CD4-positive, alpha-beta T cell (primary cell): ENCODE data around the gene OLA1. TPM values are rescaled to one million over a fixed set of nuclear protein-coding genes. Genes with fewer than 3 reads are reported as not detected.

ENCODE experiments used
- ATAC-seq: fragments of 200-7000 bp; cut with Tn5 transposase; one replicate; pipeline ENCODE4 v1.10.0; 2022; ENCODE audit warnings: mild to moderate bottlenecking; ENCODE audit not compliant: poor library complexity
- CTCF ChIA-PET: fragments of 350-600 bp; sonication (Branson Sonifier 250); formaldehyde crosslinking; loops from one replicate; lab custom pipeline; 2021; ENCODE audit warnings: antibody characterized with exemption, inconsistent platforms; lab: Charles Lee
- POLR2A ChIA-PET: fragments of 350-600 bp; sonication (Branson Sonifier 250); formaldehyde crosslinking; loops from one replicate; lab custom pipeline; 2021; ENCODE audit warnings: antibody characterized with exemption, inconsistent platforms; lab: Charles Lee
- DNase-seq, 14 experiments: peaks; one replicate each; pipeline ENCODE4 v3.0.0-alpha.2; 2013 to 2020; ENCODE audit warnings: mixed read lengths in 2 of 14
- H3K27ac ChIP-seq, 2 donors: one replicate each; pipeline versions ENCODE4 v1.5.1 to v1.7.0; 2013; ENCODE audit warnings: low read length in 2 of 2, low read depth in 1 of 2, mild to moderate bottlenecking in 1 of 2
- H3K27me3 ChIP-seq, 2 experiments: 1 replicate in 1 of 2; 2 replicates in 1 of 2; pipeline versions ENCODE4 v1.6.1 to v1.7.0; 2013; ENCODE audit warnings: low read length in 2 of 2, control low read depth in 1 of 2, mild to moderate bottlenecking in 1 of 2, moderate library complexity in 1 of 2; ENCODE audit not compliant: insufficient read depth in 2 of 2, control insufficient read depth in 1 of 2
- H3K36me3 ChIP-seq: one replicate; pipeline ENCODE4 v1.6.1; 2013; ENCODE audit warnings: low read length, control low read depth; ENCODE audit not compliant: insufficient read depth
- H3K4me1 ChIP-seq: one replicate; pipeline ENCODE4 v1.6.1; 2013; ENCODE audit warnings: low read length, control low read depth; ENCODE audit not compliant: insufficient read depth
- H3K4me3 ChIP-seq: one replicate; pipeline ENCODE4 v1.5.1; 2013; ENCODE audit warnings: mild to moderate bottlenecking, low read length, moderate library complexity
- H3K9me3 ChIP-seq, 2 experiments: 1 replicate in 1 of 2; 2 replicates in 1 of 2; pipeline versions ENCODE4 v1.6.1 to v1.7.0; 2013; ENCODE audit warnings: low read length in 2 of 2, mild to moderate bottlenecking in 2 of 2, control low read depth in 1 of 2, moderate library complexity in 1 of 2; ENCODE audit not compliant: control insufficient read depth in 1 of 2, insufficient read depth in 1 of 2
- H3K27ac Mint-ChIP-seq: one replicate; pipeline ENCODE4 v1.8.0; 2020; ENCODE audit warnings: mixed read lengths
- H3K27me3 Mint-ChIP-seq: one replicate; pipeline ENCODE4 v1.8.0; 2021; ENCODE audit warnings: mixed read lengths
- H3K36me3 Mint-ChIP-seq: one replicate; pipeline ENCODE4 v1.8.0; 2021; ENCODE audit warnings: low read depth, mixed read lengths
- H3K4me1 Mint-ChIP-seq: one replicate; pipeline ENCODE4 v1.8.0; 2021; ENCODE audit warnings: low read depth, mixed read lengths
- H3K4me3 Mint-ChIP-seq: one replicate; pipeline ENCODE4 v1.8.0; 2020; ENCODE audit warnings: mild to moderate bottlenecking, mixed read lengths
- H3K9me3 Mint-ChIP-seq: one replicate; pipeline ENCODE4 v1.8.0; 2020; ENCODE audit warnings: mixed read lengths
- CTCF ChIP-seq: fragments of 200-600 bp; IDR thresholded peaks from one replicate; pipeline ENCODE4 v1.8.0; 2022; ENCODE audit warnings: antibody characterized with exemption, mild to moderate bottlenecking
- intact Hi-C, 2 experiments: fragments of 100-400 bp; cut with DNase I in 1 of 2; cut with micrococcal nuclease in 1 of 2; formaldehyde crosslinking; loops; one replicate each; pipeline versions ENCODE4 v1.15.1 to v1.9.0; 2023 to 2025; cut with DNase I, micrococcal nuclease
- total RNA-seq, 174 experiments: library from RNA in 2 of 174; stranded (reverse) in 2 of 174; gene quantifications; one replicate each; pipeline ENCODE4 v1.2.3 and lab custom pipeline; 2021 to 2026

OLA1 gene
- total RNA-seq, 2 experiments from 2014 or later = 38.1 to 40.5 TPM

DNA sequence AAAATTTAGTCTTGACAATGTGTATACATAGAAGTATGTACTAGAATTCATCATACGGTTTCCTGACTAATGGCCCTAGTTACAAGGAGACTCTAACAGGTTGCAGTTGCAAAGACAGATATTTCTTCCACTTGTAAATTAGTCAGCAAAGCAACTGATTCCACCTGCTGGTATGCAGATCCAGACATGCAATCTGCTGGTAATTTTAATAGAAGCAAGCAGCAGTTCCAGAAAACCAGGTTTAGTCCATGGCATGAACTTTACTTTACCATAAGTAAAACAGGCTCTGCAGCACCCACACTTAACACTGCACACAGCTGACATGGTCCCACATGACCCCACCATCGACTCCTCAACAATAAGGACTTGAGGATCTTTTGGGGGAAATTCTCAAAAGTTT, 172.3 kb downstream of the OLA1 start:
- Histone ChIP-seq H3K4me1 (no peaks in the 10 kb centered on the region), H3K36me3 (no peaks in the 10 kb centered on the region), H3K4me3 (no peak overlapping the region), H3K27ac (no peak overlapping the region), H3K9me3 (no peaks in the 10 kb centered on the region), H3K27me3 (no peaks in the 10 kb centered on the region)
- Mint-ChIP-seq H3K4me3 (no peak overlapping the region), H3K9me3 (no peaks in the 10 kb centered on the region), H3K27me3 (no peaks in the 10 kb centered on the region), H3K36me3 (peaks cover 28% of the 10 kb centered on the region), H3K27ac (no peak overlapping the region), H3K4me1 (no peaks in the 10 kb centered on the region)
- intact Hi-C loops = loop anchor here in 1 of 2 experiments (5.0 kb wide), 1 partner anchor 1049 kb away; no protein-coding TSS in a partner anchor
- ATAC-seq (no peak), DNase-seq (no peak)
- CTCF ChIA-PET = interaction anchor here (1.3 kb wide), 1 partner anchor 14 kb away, joined by 3 read pairs; no protein-coding TSS in a partner anchor
- POLR2A ChIA-PET = no interaction called here
- no peak for TF ChIP-seq CTCF

DNA sequence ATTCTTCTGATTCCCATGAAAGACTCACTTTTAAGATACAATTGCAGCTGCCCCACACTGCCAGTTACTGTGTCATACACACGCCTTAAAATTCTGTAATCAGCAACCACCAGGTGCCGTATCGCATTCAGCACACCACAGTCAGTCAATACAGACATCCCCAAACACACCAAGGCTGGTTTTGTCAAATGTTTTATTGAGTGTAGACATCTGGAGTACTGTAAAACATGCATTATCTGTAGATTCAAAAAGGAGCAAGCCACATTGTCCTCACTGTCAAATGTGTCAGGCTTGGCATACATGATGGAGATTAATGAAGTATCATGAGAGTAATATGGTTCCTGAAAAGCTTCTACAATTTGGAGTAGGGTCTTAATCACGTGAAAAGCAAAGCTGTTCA, 173.5 kb downstream of the OLA1 start:
- no peak for ATAC-seq
- Histone ChIP-seq H3K27me3 (no peaks in the 10 kb centered on the region), H3K27ac (no peak overlapping the region), H3K4me1 (no peaks in the 10 kb centered on the region), H3K9me3 (no peaks in the 10 kb centered on the region), H3K36me3 (no peaks in the 10 kb centered on the region), H3K4me3 (no peak overlapping the region)
- H3K36me3 Mint-ChIP-seq = peaks cover 28% of the 10 kb centered on the region
- no peak for DNase-seq
- no peaks in the 10 kb centered on the region for H3K4me1 Mint-ChIP-seq
- no peak for TF ChIP-seq CTCF
- CTCF ChIA-PET = no interaction called here
- H3K9me3 Mint-ChIP-seq = no peaks in the 10 kb centered on the region
- H3K27ac Mint-ChIP-seq = no peak overlapping the region
- POLR2A ChIA-PET = no interaction called here
- H3K27me3 Mint-ChIP-seq = no peaks in the 10 kb centered on the region
- intact Hi-C loops = loop anchor here in 1 of 2 experiments (5.0 kb wide), 1 partner anchor 1048 kb away; no protein-coding TSS in a partner anchor
- H3K4me3 Mint-ChIP-seq = no peak overlapping the region

DNA sequence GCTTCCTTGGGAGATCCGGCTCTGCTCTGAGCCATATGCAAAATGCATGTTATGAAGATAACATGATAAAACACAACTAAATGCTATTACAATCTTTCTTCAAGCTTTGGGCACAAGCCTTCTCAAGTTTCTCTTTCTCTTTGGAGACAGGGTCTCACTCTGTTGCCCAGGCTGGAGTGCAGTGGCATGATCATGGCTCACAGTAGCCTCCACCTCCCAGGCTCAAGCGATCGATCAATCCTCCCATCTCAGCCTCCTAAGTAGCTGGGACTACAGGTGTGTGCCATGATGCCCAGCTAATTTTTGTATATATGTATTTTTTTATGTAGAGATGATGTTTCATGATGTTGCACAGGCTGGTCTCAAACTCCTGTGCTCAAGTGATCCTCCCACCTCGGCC, 175.5 kb downstream of the OLA1 start:
- CTCF ChIA-PET = interaction anchor here (0.9 kb wide), 1 partner anchor 108 kb away, joined by 3 read pairs; no protein-coding TSS in a partner anchor
- H3K27me3 ChIP-seq = no peaks in the 10 kb centered on the region
- DNase-seq (no peak), ATAC-seq (no peak)
- Mint-ChIP-seq H3K27me3 (no peaks in the 10 kb centered on the region), H3K27ac (no peak overlapping the region), H3K4me3 (no peak overlapping the region), H3K9me3 (no peaks in the 10 kb centered on the region), H3K36me3 (peaks cover 28% of the 10 kb centered on the region), H3K4me1 (no peaks in the 10 kb centered on the region)
- H3K4me3 ChIP-seq = no peak overlapping the region
- H3K27ac ChIP-seq = no peak overlapping the region
- no peaks in the 10 kb centered on the region for H3K36me3 ChIP-seq
- H3K9me3 ChIP-seq = no peaks in the 10 kb centered on the region
- POLR2A ChIA-PET = no interaction called here
- intact Hi-C loops = no loop called here
- TF ChIP-seq CTCF = no peak
- no peaks in the 10 kb centered on the region for H3K4me1 ChIP-seq
